H7 (cell line): ENCODE results near the gene ARHGAP35. TPM values are rescaled to one million over a fixed set of nuclear protein-coding genes. Genes with fewer than 3 reads are reported as not detected.
"Not testable (repeated sequence)": the region's sequence is repeated elsewhere in the genome, so short reads cannot be mapped to it uniquely, and the experiment has no call there.

Experiments
- DNase-seq: peaks from one replicate; pipeline ENCODE4 v3.0.0; 2012
- H3K27me3 ChIP-seq: 2 replicates; pipeline ENCODE4 v1.6.0; 2011; ENCODE audit warnings: mild to moderate bottlenecking, low read length; ENCODE audit not compliant: control insufficient read depth, insufficient read depth
- H3K36me3 ChIP-seq: replicated peaks from 2 replicates; pipeline ENCODE4 v1.5.1; 2011; ENCODE audit warnings: low read length; ENCODE audit not compliant: control insufficient read depth, insufficient read depth
- H3K4me3 ChIP-seq: 2 replicates; pipeline ENCODE4 v1.5.1; 2011; ENCODE audit warnings: low read depth, mild to moderate bottlenecking, control low read depth, low read length, moderate library complexity; ENCODE audit not compliant: insufficient read depth
- total RNA-seq: library from RNA; depleted of rRNA; stranded (reverse); fragments of >200 nt; shearing (Covaris generic); gene quantifications from 2 replicates; pipeline ENCODE4 v1.2.3, GENCODE V29; 2014; rRNA removed

ARHGAP35 gene
- 23.3 and 26.9 TPM in 2 replicates for total RNA-seq

GRCh38 chr19:46860846-46861690, at the start of gene ARHGAP35:
TSS of gene ARHGAP35 (plus strand) at chr19:46860997. CDS start at chr19:46918676, 57,679 bp downstream.
- peak; percentile 96 for DNase-seq

DNA sequence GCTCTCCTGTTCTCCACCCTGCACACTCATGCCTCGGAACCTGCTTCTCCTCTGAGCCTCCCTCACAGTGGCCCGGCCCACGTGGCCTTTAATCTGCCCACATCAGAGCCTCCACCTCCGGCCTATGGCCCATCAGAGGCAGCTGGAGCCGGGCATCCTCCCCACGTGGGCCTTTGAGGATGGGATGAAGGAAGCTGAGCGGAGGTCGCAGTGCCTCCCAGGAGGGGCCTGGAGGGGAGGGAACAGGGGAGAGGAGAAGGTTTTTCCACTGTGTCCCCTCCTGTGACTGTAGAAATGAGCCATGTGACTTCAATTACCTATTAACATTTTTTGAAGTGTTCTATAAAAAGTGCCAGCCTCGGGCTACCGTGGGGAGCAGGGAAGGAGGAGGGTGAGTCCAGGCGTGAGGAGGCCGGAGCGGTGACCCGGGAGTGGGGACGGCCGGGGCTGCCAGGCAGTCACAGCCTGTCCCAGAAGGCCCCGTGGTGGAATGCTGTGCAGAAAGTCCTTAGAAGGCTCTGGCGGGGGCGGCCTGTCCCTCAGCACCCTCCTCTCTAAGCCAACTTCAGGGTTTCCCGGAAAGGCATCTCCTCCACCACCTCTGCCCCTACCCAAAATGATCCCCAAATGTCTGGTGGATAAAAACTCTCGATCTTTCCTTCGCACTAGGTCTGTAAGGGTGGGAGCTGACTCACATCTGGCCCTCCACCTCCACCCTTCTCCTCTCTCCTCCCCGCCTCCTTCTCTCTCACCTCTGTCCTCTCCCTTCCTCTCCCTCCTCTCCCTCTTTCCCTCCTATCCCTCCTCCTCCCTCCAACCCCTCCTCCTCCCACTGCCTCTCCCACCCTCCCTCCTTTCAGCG, 47.6 kb upstream of the ARHGAP35 start:
- H3K4me3 ChIP-seq = no peak overlapping the region
- H3K36me3 ChIP-seq = no peaks in the 10 kb centered on the region
- DNase-seq = peak; percentile 67
- H3K27me3 ChIP-seq = no peaks in the 10 kb centered on the region

More at GRCh38 chr19:46860846-46861690, at the start of gene ARHGAP35:
- no peaks in the 10 kb centered on the region for H3K27me3 ChIP-seq
- H3K36me3 ChIP-seq = no peaks in the 10 kb centered on the region; the same call in 1 of the 2 replicates
- peak within 1 kb of the TSS; percentile 99 for H3K4me3 ChIP-seq

GRCh38 chr19:46813839-46814358, 46.9 kb upstream of the ARHGAP35 start:
- H3K36me3 ChIP-seq = no peaks in the 10 kb centered on the region
- DNase-seq = peak; percentile 25
- H3K27me3 ChIP-seq = no peaks in the 10 kb centered on the region
- H3K4me3 ChIP-seq = no peak overlapping the region

DNA sequence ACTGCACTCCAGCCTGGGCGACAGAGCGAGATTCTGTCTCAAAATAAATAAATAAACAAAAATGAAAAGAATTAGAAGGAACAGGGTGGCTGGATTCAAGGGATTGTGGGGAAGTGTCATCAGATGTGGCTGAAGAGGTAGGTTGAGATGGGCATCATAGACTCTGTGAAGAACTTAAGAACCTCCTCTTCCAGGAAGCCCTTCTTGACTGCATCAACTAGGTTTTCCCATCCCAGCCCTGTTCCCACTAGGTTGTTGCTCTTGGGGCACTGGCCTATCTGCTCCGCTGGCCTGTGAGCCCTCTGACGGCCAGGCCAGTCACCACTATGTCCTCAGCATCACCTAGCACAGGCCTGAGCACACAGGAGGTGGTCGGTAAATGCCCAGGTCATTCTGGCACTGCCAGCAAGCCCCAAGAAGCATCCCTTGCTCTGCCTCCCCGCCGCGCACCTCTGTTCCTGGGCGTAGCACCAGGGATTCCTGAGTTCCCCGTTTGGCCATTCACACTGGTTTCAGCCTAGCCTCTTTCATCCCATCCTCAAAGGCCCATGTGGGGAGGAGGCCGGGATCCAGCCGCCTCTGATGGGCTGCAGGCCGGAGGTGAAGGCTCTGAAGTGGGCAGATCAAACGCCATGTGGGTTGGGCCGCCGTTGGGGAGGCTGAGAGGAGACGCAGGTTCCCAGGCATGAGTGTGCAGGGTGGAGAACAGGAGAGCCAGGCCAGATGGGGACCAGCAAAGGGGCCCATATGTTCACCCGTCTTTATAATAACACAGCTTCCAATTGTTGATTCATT, 44.8 kb upstream of the ARHGAP35 start:
- H3K27me3 ChIP-seq = no peaks in the 10 kb centered on the region
- H3K4me3 ChIP-seq = no peak overlapping the region
- no peaks in the 10 kb centered on the region for H3K36me3 ChIP-seq
- peak; percentile 17 for DNase-seq

GRCh38 chr19:46818812-46819211, 42.0 kb upstream of the ARHGAP35 start:
- no peaks in the 10 kb centered on the region for H3K36me3 ChIP-seq
- DNase-seq = peak; percentile 69
- no peaks in the 10 kb centered on the region for H3K27me3 ChIP-seq
- H3K4me3 ChIP-seq = no peak overlapping the region

- DNase-seq = peak; percentile 29
- Histone ChIP-seq H3K4me3 (no peak overlapping the region), H3K36me3 (no peaks in the 10 kb centered on the region), H3K27me3 (no peaks in the 10 kb centered on the region)
Measured at GRCh38 chr19:46821512-46822409, 39.0 kb upstream of the ARHGAP35 start.

GRCh38 chr19:46822410-46822787, 38.4 kb upstream of the ARHGAP35 start:
- not testable (repeated sequence) for DNase-seq, H3K36me3 ChIP-seq, H3K4me3 ChIP-seq, H3K27me3 ChIP-seq

- DNase-seq = no peak
- Histone ChIP-seq H3K36me3 (no peaks in the 10 kb centered on the region), H3K4me3 (no peak overlapping the region), H3K27me3 (no peaks in the 10 kb centered on the region)
Measured at GRCh38 chr19:46823049-46823448, 37.7 kb upstream of the ARHGAP35 start.

DNA sequence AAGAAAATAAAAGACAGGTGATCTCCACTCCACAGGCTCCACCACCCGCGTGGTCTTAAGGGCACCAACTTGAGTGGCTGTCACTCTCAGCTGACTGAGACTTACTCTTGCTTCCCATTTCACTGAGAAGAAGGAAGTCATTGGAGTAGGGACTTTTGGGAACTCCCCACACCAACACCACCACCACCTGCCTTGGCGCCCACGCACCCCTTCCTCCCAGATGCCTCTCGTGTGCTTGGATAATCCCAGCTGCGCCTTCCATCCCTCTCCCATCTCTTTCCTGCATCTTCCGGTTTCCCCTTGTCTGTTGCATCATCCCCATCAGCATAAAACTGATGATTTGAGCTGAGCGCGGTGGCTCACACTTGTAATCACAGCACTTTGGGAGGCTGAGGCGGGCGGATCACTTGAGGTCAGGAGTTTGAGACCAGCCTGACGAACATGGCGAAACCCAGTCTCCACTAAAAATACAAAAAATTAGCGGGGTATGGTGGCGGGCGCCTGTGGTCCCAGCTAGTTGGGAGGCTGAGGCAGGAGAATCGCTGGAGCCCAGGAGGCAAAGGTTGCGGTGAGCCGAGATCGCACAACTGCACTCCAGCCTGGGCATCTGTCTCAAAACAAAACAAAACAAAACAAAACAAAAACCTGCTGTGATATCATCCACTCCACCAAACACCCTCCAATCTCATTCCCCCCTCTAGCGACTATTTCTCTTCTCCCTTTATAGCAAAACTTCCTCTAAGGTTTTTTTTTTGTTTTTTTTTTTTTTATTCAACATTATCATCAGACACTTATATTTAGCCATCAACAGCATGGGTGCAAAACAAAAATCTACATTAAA, 35.7 kb upstream of the ARHGAP35 start:
- H3K4me3 ChIP-seq = no peak overlapping the region
- no peak for DNase-seq
- H3K36me3 ChIP-seq = no peaks in the 10 kb centered on the region
- no peaks in the 10 kb centered on the region for H3K27me3 ChIP-seq

DNA sequence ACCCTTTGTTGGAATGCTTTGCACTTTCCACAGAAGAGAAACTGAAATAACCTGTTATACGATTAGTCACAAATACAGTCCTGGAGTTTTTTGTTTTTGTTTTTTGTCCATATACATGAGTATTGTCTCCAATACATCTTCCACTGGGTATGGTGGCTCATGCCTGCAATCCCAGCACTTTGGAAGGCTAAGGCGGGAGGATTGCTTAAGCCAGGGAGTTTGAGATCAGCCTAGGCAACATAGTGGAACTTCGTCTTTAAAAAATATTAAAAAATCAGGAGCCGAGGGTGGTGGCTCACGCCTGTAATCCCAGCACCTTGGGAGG, 35.1 kb upstream of the ARHGAP35 start:
- Histone ChIP-seq H3K36me3 (no peaks in the 10 kb centered on the region), H3K27me3 (no peaks in the 10 kb centered on the region), H3K4me3 (no peak overlapping the region)
- no peak for DNase-seq

- no peak for DNase-seq
- Histone ChIP-seq H3K36me3 (no peaks in the 10 kb centered on the region), H3K27me3 (no peaks in the 10 kb centered on the region), H3K4me3 (no peak overlapping the region)
Measured at GRCh38 chr19:46828484-46828883, 32.3 kb upstream of the ARHGAP35 start.

GRCh38 chr19:46830864-46831263, 29.9 kb upstream of the ARHGAP35 start:
- no peak for DNase-seq
- Histone ChIP-seq H3K4me3 (no peak overlapping the region), H3K27me3 (no peaks in the 10 kb centered on the region), H3K36me3 (no peaks in the 10 kb centered on the region)

GRCh38 chr19:46834121-46834520, 26.7 kb upstream of the ARHGAP35 start:
- no peak for DNase-seq
- H3K36me3 ChIP-seq = peaks cover 1% of the 10 kb centered on the region; the same call in 1 of the 2 replicates
- H3K4me3 ChIP-seq = no peak overlapping the region
- no peaks in the 10 kb centered on the region for H3K27me3 ChIP-seq
